ENCODE data around the gene NEURL1. TPM values are rescaled to one million over a fixed set of nuclear protein-coding genes. Genes with fewer than 3 reads are reported as not detected.

Gene NEURL1
- total RNA-seq, 1 donor from 2014 or later, result 1.8 TPM

DNA sequence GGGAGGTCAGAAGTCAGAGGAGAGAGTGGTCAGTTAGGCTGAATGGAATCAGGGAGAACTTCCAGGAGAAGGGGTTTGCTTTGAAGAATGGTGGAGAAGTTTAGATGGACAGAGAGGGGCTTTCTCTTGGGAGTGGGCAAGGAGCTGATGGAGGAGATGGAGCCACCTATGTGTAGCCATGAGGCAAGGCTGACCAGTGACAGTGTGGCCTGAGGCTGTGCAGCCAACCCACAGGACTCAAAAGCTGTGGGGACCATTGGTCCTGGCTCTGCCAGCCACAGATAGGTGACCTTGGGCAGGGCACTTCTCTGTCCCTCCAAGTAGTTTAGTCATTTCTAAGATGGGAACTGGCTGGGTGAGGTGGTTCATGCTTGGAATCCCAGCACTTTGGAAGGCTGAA is 18.7 kb downstream of the NEURL1 start:
- Mint-ChIP-seq H3K27me3 (ENCODE audit: low read depth) (no peaks in the 10 kb centered on the region), H3K4me1 (no peaks in the 10 kb centered on the region), H3K36me3 (ENCODE audit: low read depth) (no peaks in the 10 kb centered on the region), H3K27ac (ENCODE audit: unreplicated experiment) (no peak overlapping the region), H3K4me3 (no peak overlapping the region), H3K9me3 (no peaks in the 10 kb centered on the region)
- no peak for DNase-seq (ENCODE audit: low read depth, low spot score)
- TF ChIP-seq, protein P1, sequence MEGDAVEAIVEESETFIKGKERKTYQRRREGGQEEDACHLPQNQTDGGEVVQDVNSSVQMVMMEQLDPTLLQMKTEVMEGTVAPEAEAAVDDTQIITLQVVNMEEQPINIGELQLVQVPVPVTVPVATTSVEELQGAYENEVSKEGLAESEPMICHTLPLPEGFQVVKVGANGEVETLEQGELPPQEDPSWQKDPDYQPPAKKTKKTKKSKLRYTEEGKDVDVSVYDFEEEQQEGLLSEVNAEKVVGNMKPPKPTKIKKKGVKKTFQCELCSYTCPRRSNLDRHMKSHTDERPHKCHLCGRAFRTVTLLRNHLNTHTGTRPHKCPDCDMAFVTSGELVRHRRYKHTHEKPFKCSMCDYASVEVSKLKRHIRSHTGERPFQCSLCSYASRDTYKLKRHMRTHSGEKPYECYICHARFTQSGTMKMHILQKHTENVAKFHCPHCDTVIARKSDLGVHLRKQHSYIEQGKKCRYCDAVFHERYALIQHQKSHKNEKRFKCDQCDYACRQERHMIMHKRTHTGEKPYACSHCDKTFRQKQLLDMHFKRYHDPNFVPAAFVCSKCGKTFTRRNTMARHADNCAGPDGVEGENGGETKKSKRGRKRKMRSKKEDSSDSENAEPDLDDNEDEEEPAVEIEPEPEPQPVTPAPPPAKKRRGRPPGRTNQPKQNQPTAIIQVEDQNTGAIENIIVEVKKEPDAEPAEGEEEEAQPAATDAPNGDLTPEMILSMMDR (conservative IDR thresholded peaks at IDR 0.05), result no peak

- no peak for DNase-seq (ENCODE audit: low read depth, low spot score)
- Mint-ChIP-seq H3K27ac (ENCODE audit: unreplicated experiment) (no peak overlapping the region), H3K4me3 (no peak overlapping the region), H3K36me3 (ENCODE audit: low read depth) (no peaks in the 10 kb centered on the region), H3K9me3 (no peaks in the 10 kb centered on the region), H3K27me3 (ENCODE audit: low read depth) (no peaks in the 10 kb centered on the region), H3K4me1 (no peaks in the 10 kb centered on the region)
- TF ChIP-seq, protein P1 (conservative IDR thresholded peaks at IDR 0.05), result no peak
Measured at GRCh38 chr10:103512591-103513379, 19.3 kb downstream of the NEURL1 start.

- Mint-ChIP-seq H3K27me3 (ENCODE audit: low read depth) (no peaks in the 10 kb centered on the region), H3K27ac (ENCODE audit: unreplicated experiment) (no peak overlapping the region), H3K4me1 (no peaks in the 10 kb centered on the region), H3K9me3 (no peaks in the 10 kb centered on the region), H3K36me3 (ENCODE audit: low read depth) (no peaks in the 10 kb centered on the region), H3K4me3 (no peak overlapping the region)
- TF ChIP-seq, protein P1 (conservative IDR thresholded peaks at IDR 0.05), result no peak
- DNase-seq (ENCODE audit: low read depth, low spot score), result no peak
Measured at GRCh38 chr10:103513380-103514060, 20.0 kb downstream of the NEURL1 start.

DNA sequence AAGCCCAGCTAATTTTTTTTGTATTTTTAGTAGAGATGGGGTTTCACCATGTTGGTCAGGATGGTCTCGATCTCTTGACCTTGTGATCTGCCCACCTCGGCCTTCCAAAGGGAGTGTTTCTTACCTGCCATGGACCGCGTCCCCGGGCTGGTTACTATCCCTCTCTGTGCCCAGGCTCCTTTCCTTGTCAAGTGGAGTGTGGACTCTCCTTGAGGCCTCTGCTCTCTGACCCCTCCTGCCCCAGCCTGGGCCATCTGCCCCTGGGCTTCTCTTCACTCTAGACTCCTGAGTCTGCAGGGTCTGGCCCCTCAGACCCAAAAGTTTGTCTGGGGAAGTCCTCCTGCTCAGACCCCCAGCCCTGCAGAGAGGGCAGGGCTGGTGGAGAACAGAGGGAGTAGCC is 20.7 kb downstream of the NEURL1 start:
- Mint-ChIP-seq H3K9me3 (no peaks in the 10 kb centered on the region), H3K27me3 (ENCODE audit: low read depth) (no peaks in the 10 kb centered on the region), H3K4me3 (no peak overlapping the region), H3K36me3 (ENCODE audit: low read depth) (no peaks in the 10 kb centered on the region), H3K27ac (ENCODE audit: unreplicated experiment) (no peak overlapping the region), H3K4me1 (no peaks in the 10 kb centered on the region)
- TF ChIP-seq, protein P1 (conservative IDR thresholded peaks at IDR 0.05), result no peak
- no peak for DNase-seq (ENCODE audit: low read depth, low spot score)

DNA sequence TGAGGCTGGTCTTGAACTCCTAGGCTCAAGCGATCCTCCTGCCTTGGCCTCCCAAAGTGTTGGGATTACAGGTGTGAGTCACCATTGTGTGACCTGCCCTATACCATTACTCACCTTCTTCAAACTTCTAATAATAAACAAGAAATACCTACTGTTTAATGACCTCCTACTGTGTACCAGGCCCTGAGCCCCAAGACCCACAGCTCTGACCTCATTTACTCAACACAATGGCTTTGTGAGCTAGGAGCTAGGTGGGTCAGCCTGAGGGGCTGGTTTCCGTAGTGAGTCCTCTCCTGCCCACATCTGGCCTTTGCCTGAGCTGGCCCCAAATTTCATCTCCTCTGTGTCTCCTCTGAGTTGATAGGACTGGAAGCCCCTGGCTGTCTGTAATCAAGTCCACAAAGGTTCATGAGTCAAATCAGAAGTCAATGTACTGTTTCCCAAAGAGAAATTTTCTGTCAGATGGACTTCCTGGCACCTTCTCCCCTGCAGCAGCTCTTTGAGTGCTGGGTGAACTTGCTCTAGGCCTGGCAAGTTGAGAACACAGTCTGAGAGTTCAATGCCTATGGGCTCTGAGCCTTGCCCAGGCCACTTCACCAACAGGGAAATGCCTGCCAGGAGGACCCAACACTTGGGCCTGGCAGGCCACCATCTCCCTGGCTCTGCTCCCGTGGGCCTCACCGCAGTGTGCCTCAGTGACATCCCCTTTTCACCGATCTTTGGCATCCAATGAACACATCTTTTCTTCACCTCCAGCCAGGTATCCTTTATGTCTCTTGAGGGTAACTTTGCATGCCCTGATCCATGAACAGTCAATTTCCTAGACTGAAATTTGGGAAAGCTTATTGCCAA is 24.0 kb downstream of the NEURL1 start:
- H3K9me3 Mint-ChIP-seq, result peaks cover 3% of the 10 kb centered on the region
- TF ChIP-seq, protein P1 (conservative IDR thresholded peaks at IDR 0.05), result no peak
- peaks cover 3% of the 10 kb centered on the region for H3K27me3 Mint-ChIP-seq (ENCODE audit: low read depth)
- DNase-seq (ENCODE audit: low read depth, low spot score), result no peak
- no peak overlapping the region for H3K27ac Mint-ChIP-seq (ENCODE audit: unreplicated experiment)
- H3K4me3 Mint-ChIP-seq, result no peak overlapping the region
- H3K36me3 Mint-ChIP-seq (ENCODE audit: low read depth), result no peaks in the 10 kb centered on the region
- H3K4me1 Mint-ChIP-seq, result no peaks in the 10 kb centered on the region
